ENCODE results near the gene MPP4.

The MPP4 gene

DNA sequence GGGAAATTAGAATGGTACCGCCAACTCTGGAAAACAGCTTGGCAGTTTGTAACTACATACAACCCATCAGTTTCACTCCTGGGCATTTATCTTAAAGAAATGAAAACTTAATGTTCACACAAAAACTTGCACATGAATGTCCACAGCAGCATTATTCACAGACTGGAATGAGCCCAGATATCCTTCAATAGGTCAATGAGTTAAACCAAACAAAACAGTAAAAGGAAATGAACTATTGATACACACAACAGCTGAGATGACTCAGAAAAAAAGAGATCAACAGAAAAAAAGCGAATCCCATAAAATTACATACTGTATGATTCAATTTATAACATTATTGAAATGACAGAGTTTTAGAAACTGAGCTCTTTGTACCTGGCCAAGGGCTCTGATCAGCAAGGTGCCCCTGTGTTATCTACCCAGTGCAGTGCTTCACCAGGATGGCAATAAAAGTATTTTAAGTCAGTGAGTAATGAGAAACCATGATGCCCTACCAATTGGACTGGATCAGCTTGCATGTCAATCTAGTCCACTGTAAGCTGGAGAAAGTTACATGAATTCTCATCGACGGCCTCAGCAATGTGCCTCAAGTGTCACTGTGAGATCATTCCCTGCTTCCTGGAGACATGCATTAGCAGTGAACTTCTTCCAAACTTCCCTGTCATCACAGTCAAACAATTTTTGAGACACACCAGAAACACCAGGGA lies 77.0 kb downstream of the MPP4 start:
- no peak for DNase-seq

GRCh38 chr2:201618744-201619662 lies 79.4 kb downstream of the MPP4 start:
- DNase-seq = no peak

DNA sequence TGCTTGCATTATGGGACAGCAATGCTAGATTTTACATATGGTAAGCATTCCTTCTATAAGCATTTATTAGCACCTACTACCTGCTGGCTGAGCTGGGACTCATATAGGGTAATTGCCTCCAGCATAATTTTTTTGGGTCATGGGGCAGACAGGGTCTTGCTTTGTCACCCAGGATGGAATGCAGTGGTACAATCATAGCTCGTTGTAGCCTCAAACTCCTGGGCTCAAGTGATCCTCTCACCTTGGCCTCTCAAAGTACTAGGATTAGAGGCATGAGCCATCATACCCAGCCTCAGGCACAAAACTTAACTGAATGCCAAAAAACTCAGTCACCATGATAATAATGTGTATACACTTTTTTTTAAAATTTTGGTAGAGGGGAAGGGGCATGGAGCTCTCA lies 90.4 kb downstream of the MPP4 start:
- DNase-seq = no peak

- DNase-seq = no peak
Observed at GRCh38 chr2:201607568-201607967, 90.9 kb downstream of the MPP4 start.

GRCh38 chr2:201600906-201601305 lies 97.5 kb downstream of the MPP4 start:
- no peak for DNase-seq

- no peak for DNase-seq
Observed at GRCh38 chr2:201597397-201597796, 101.0 kb downstream of the MPP4 start.
